GM21381 (cell line): Measurements from ENCODE around the gene PCBP1.
"Not testable (repeated sequence)": the region's sequence is repeated elsewhere in the genome, so short reads cannot be mapped to it uniquely, and the experiment has no call there.

Experiments used
- ATAC-seq: cut with Tn5 transposase; IDR thresholded peaks from one replicate; pipeline ENCODE4 v1.9.1; 2021; ENCODE audit warnings: mild to moderate bottlenecking, moderate library complexity; ENCODE audit not compliant: unreplicated experiment

PCBP1 gene

GRCh38 chr2:70080610-70081200 lies 6.6 kb upstream of the PCBP1 start:
- ATAC-seq = no peak

- no peak for ATAC-seq
Observed at GRCh38 chr2:70081221-70081620, 6.1 kb upstream of the PCBP1 start.

- ATAC-seq = peak; percentile 31
Observed at GRCh38 chr2:70083344-70084156, 3.7 kb upstream of the PCBP1 start.

GRCh38 chr2:70084973-70085710 lies 2.1 kb upstream of the PCBP1 start:
- ATAC-seq = no peak

GRCh38 chr2:70085711-70086277 lies 1.5 kb upstream of the PCBP1 start:
- no peak for ATAC-seq

GRCh38 chr2:70086278-70086837 lies 919 bp upstream of the PCBP1 start:
- peak; percentile 33 for ATAC-seq

GRCh38 chr2:70087702-70088597 lies 673 bp downstream of the PCBP1 start:
- peak; percentile 4 for ATAC-seq

GRCh38 chr2:70088598-70089219 lies 1.4 kb downstream of the PCBP1 start:
- ATAC-seq = no peak

- no peak for ATAC-seq
Observed at GRCh38 chr2:70089220-70089982, 2.1 kb downstream of the PCBP1 start.

GRCh38 chr2:70089983-70090525 lies 2.8 kb downstream of the PCBP1 start:
- ATAC-seq = no peak

- no peak for ATAC-seq
Observed at GRCh38 chr2:70090706-70091334, 3.5 kb downstream of the PCBP1 start.

- ATAC-seq = no peak
Observed at GRCh38 chr2:70091364-70091763, 4.1 kb downstream of the PCBP1 start.

- no peak for ATAC-seq
Observed at GRCh38 chr2:70091816-70092215, 4.5 kb downstream of the PCBP1 start.

- ATAC-seq = not testable (repeated sequence)
Observed at GRCh38 chr2:70092576-70093243, 5.4 kb downstream of the PCBP1 start.

- ATAC-seq = no peak
Observed at GRCh38 chr2:70094171-70094977, 7.1 kb downstream of the PCBP1 start.

- no peak for ATAC-seq
Observed at GRCh38 chr2:70094978-70095719, 7.9 kb downstream of the PCBP1 start.
